ENCODE measurements around the gene PRPF40B.
A peak's percentile ranks its signal among the peaks of the same experiment; 100 is the strongest.

The PRPF40B gene

GRCh38 chr12:49580572-49581535 is 42.5 kb upstream of the PRPF40B start:
- H3K4ac ChIP-seq (ENCODE audit: low read depth, low read length): no peak overlapping the region
- no peak overlapping the region for H3K14ac ChIP-seq (ENCODE audit: low read length)
- no peak overlapping the region for H2BK120ac ChIP-seq (ENCODE audit: insufficient read depth, low read length, poor library complexity)
- DNase-seq: peak; percentile 62 to 82
- no peak overlapping the region for H2AK5ac ChIP-seq (ENCODE audit: low read length)
- H3K27me3 ChIP-seq (ENCODE audit: insufficient read depth, low read length): no peaks in the 10 kb centered on the region
- H3K18ac ChIP-seq (ENCODE audit: low read length): no peak overlapping the region
- no peak overlapping the region for H4K91ac ChIP-seq (ENCODE audit: low read depth, low read length)
- H3K23ac ChIP-seq (ENCODE audit: low read length): no peak overlapping the region
- no peaks in the 10 kb centered on the region for H3K79me2 ChIP-seq (ENCODE audit: control insufficient read depth, insufficient read depth, low read length, poor library complexity)
- H2AFZ ChIP-seq (ENCODE audit: insufficient read depth, low read length, poor library complexity): no peak overlapping the region
- H3K4me3 ChIP-seq (ENCODE audit: low read depth, low read length): no peak overlapping the region
- peaks cover 3 to 7% of the 10 kb centered on the region in 2 experiments for H3K4me1 ChIP-seq (ENCODE audit: control insufficient read depth in 1 of 2, insufficient read depth in 2 of 2, low read length in 2 of 2)
- H3K4me2 ChIP-seq (ENCODE audit: low read length): peak overlapping the region; percentile 31
- no peak overlapping the region for H2BK5ac ChIP-seq (ENCODE audit: low read depth, low read length, poor library complexity)
- peak overlapping the region; percentile 15 for H3K9ac ChIP-seq (ENCODE audit: low read length)
- H4K12ac ChIP-seq (ENCODE audit: low read depth, low read length): no peak overlapping the region
- no peak overlapping the region for H3K27ac ChIP-seq (ENCODE audit: low read depth, low read length)
- peaks cover 9 to 10% of the 10 kb centered on the region in 2 experiments for H3K36me3 ChIP-seq (ENCODE audit: control insufficient read depth in 1 of 2, insufficient read depth in 2 of 2, low read length in 2 of 2)
- H3K9me3 ChIP-seq (ENCODE audit: insufficient read depth, low read depth, low read length): no peaks in the 10 kb centered on the region
- H2BK12ac ChIP-seq (ENCODE audit: low read length): no peak overlapping the region
- no peaks in the 10 kb centered on the region for H3K79me1 ChIP-seq (ENCODE audit: low read length)
- no CpG with 5 or more reads among the region's 8 CpGs for WGBS (ENCODE audit: extremely low coverage, insufficient coverage, insufficient read length)
- no peak overlapping the region for H4K8ac ChIP-seq (ENCODE audit: low read depth, low read length)

DNA sequence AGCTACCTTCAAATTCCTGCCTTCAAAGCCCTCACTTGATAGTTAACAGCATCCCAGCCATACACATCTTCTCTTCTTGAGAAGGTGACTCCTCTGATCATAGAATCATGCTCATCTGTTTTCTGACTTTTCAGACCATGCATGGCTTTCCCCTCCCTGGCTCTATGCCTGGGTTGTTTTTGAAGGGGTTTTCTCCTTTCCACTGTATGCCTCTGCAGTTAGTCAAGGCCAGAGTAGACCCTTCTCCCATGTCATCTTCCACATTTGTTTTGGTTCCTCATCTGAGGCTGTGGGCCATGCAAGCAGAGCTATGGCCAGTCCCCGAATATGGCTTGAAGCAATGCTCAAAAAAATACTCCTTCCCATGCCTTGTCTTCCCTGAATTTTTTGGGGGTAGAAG is 41.2 kb upstream of the PRPF40B start:
- no peaks in the 10 kb centered on the region for H3K79me2 ChIP-seq (ENCODE audit: control insufficient read depth, insufficient read depth, low read length, poor library complexity)
- H3K36me3 ChIP-seq (ENCODE audit: control insufficient read depth in 1 of 2, insufficient read depth in 2 of 2, low read length in 2 of 2): peaks cover 5 to 10% of the 10 kb centered on the region in 2 experiments
- H3K4ac ChIP-seq (ENCODE audit: low read depth, low read length): no peak overlapping the region
- H3K79me1 ChIP-seq (ENCODE audit: low read length): no peaks in the 10 kb centered on the region
- no peak overlapping the region for H3K18ac ChIP-seq (ENCODE audit: low read length)
- H4K91ac ChIP-seq (ENCODE audit: low read depth, low read length): no peak overlapping the region
- H3K14ac ChIP-seq (ENCODE audit: low read length): no peak overlapping the region
- no peak overlapping the region for H3K27ac ChIP-seq (ENCODE audit: low read depth, low read length)
- peaks cover 3 to 7% of the 10 kb centered on the region in 2 experiments for H3K4me1 ChIP-seq (ENCODE audit: control insufficient read depth in 1 of 2, insufficient read depth in 2 of 2, low read length in 2 of 2)
- H3K4me3 ChIP-seq (ENCODE audit: low read depth, low read length): no peak overlapping the region
- no peak overlapping the region for H2AK5ac ChIP-seq (ENCODE audit: low read length)
- no peaks in the 10 kb centered on the region for H3K9me3 ChIP-seq (ENCODE audit: insufficient read depth, low read depth, low read length)
- WGBS (ENCODE audit: extremely low coverage, insufficient coverage, insufficient read length): no CpG with 5 or more reads among the region's 1 CpG
- H2BK5ac ChIP-seq (ENCODE audit: low read depth, low read length, poor library complexity): no peak overlapping the region
- H2AFZ ChIP-seq (ENCODE audit: insufficient read depth, low read length, poor library complexity): no peak overlapping the region
- no peak overlapping the region for H4K8ac ChIP-seq (ENCODE audit: low read depth, low read length)
- no peak overlapping the region for H3K23ac ChIP-seq (ENCODE audit: low read length)
- no peaks in the 10 kb centered on the region for H3K27me3 ChIP-seq (ENCODE audit: insufficient read depth, low read length)
- no peak for DNase-seq
- no peak overlapping the region for H4K12ac ChIP-seq (ENCODE audit: low read depth, low read length)
- H2BK12ac ChIP-seq (ENCODE audit: low read length): no peak overlapping the region
- H3K4me2 ChIP-seq (ENCODE audit: low read length): no peak overlapping the region
- H3K9ac ChIP-seq (ENCODE audit: low read length): no peak overlapping the region
- no peak overlapping the region for H2BK120ac ChIP-seq (ENCODE audit: insufficient read depth, low read length, poor library complexity)

GRCh38 chr12:49582850-49583249 is 40.5 kb upstream of the PRPF40B start:
- Histone ChIP-seq H2BK5ac (ENCODE audit: low read depth, low read length, poor library complexity) (no peak overlapping the region), H3K9me3 (ENCODE audit: insufficient read depth, low read depth, low read length) (no peaks in the 10 kb centered on the region), H4K12ac (ENCODE audit: low read depth, low read length) (no peak overlapping the region), H2AFZ (ENCODE audit: insufficient read depth, low read length, poor library complexity) (no peak overlapping the region), H2AK5ac (ENCODE audit: low read length) (no peak overlapping the region), H3K79me2 (ENCODE audit: control insufficient read depth, insufficient read depth, low read length, poor library complexity) (no peaks in the 10 kb centered on the region), H3K4me2 (ENCODE audit: low read length) (no peak overlapping the region), H3K79me1 (ENCODE audit: low read length) (no peaks in the 10 kb centered on the region), H3K27ac (ENCODE audit: low read depth, low read length) (no peak overlapping the region), H3K4ac (ENCODE audit: low read depth, low read length) (no peak overlapping the region), H4K91ac (ENCODE audit: low read depth, low read length) (no peak overlapping the region), H2BK120ac (ENCODE audit: insufficient read depth, low read length, poor library complexity) (no peak overlapping the region), H3K18ac (ENCODE audit: low read length) (no peak overlapping the region), H3K27me3 (ENCODE audit: insufficient read depth, low read length) (no peaks in the 10 kb centered on the region), H4K8ac (ENCODE audit: low read depth, low read length) (no peak overlapping the region), H3K9ac (ENCODE audit: low read length) (no peak overlapping the region), H3K4me3 (ENCODE audit: low read depth, low read length) (no peak overlapping the region), H3K14ac (ENCODE audit: low read length) (no peak overlapping the region), H3K36me3 (ENCODE audit: control insufficient read depth in 1 of 2, insufficient read depth in 2 of 2, low read length in 2 of 2) (peaks cover 5 to 6% of the 10 kb centered on the region in 2 experiments), H3K4me1 (ENCODE audit: control insufficient read depth in 1 of 2, insufficient read depth in 2 of 2, low read length in 2 of 2) (peaks cover 3 to 7% of the 10 kb centered on the region in 2 experiments), H3K23ac (ENCODE audit: low read length) (no peak overlapping the region), H2BK12ac (ENCODE audit: low read length) (no peak overlapping the region)
- no CpG with 5 or more reads among the region's 4 CpGs for WGBS (ENCODE audit: extremely low coverage, insufficient coverage, insufficient read length)
- DNase-seq: no peak

GRCh38 chr12:49583366-49584094 is 39.8 kb upstream of the PRPF40B start:
- Histone ChIP-seq H2BK12ac (ENCODE audit: low read length) (no peak overlapping the region), H2BK5ac (ENCODE audit: low read depth, low read length, poor library complexity) (no peak overlapping the region), H3K9ac (ENCODE audit: low read length) (peak overlapping the region; percentile 64), H2AK5ac (ENCODE audit: low read length) (no peak overlapping the region), H3K18ac (ENCODE audit: low read length) (no peak overlapping the region), H3K23ac (ENCODE audit: low read length) (no peak overlapping the region), H3K4me2 (ENCODE audit: low read length) (no peak overlapping the region), H3K79me1 (ENCODE audit: low read length) (no peaks in the 10 kb centered on the region), H3K27ac (ENCODE audit: low read depth, low read length) (no peak overlapping the region), H2BK120ac (ENCODE audit: insufficient read depth, low read length, poor library complexity) (no peak overlapping the region), H4K8ac (ENCODE audit: low read depth, low read length) (no peak overlapping the region), H3K4ac (ENCODE audit: low read depth, low read length) (no peak overlapping the region), H3K9me3 (ENCODE audit: insufficient read depth, low read depth, low read length) (no peaks in the 10 kb centered on the region), H3K4me1 (ENCODE audit: control insufficient read depth in 1 of 2, insufficient read depth in 2 of 2, low read length in 2 of 2) (peaks cover 3 to 7% of the 10 kb centered on the region in 2 experiments), H4K91ac (ENCODE audit: low read depth, low read length) (no peak overlapping the region), H3K27me3 (ENCODE audit: insufficient read depth, low read length) (no peaks in the 10 kb centered on the region), H2AFZ (ENCODE audit: insufficient read depth, low read length, poor library complexity) (no peak overlapping the region), H3K14ac (ENCODE audit: low read length) (no peak overlapping the region), H4K12ac (ENCODE audit: low read depth, low read length) (no peak overlapping the region), H3K36me3 (ENCODE audit: control insufficient read depth in 1 of 2, insufficient read depth in 2 of 2, low read length in 2 of 2) (peaks cover 5 to 7% of the 10 kb centered on the region in 2 experiments), H3K4me3 (ENCODE audit: low read depth, low read length) (peak overlapping the region; percentile 48), H3K79me2 (ENCODE audit: control insufficient read depth, insufficient read depth, low read length, poor library complexity) (no peaks in the 10 kb centered on the region)
- WGBS (ENCODE audit: extremely low coverage, insufficient coverage, insufficient read length): no CpG with 5 or more reads among the region's 13 CpGs
- DNase-seq: no peak
